CD14-positive monocyte (primary cell): ENCODE results near the gene PCDHGA11. TPM values are rescaled to one million over a fixed set of nuclear protein-coding genes. Genes with fewer than 3 reads are reported as not detected.

Experiments
- DNase-seq, 3 donors: peaks; one replicate each; pipeline ENCODE4 v3.0.0-alpha.2; 2011 to 2022
- H2AFZ ChIP-seq: 2 replicates; pipeline ENCODE4 v1.6.0; 2012; ENCODE audit warnings: mild to moderate bottlenecking, low read depth, low read length, inconsistent platforms; ENCODE audit not compliant: insufficient read depth, poor library complexity, severe bottlenecking
- H3K27ac ChIP-seq, 2 donors: 1 replicate in 1 of 2; 2 replicates in 1 of 2; pipeline ENCODE4 v1.5.1; 2012 to 2013; ENCODE audit warnings: low read length in 2 of 2, control low read depth in 1 of 2, inconsistent platforms in 1 of 2, low read depth in 1 of 2, mild to moderate bottlenecking in 1 of 2
- H3K27me3 ChIP-seq, 2 donors: one replicate each; pipeline versions ENCODE4 v1.6.0 to v1.6.1; 2011 to 2013; ENCODE audit warnings: low read length in 2 of 2; ENCODE audit not compliant: control insufficient read depth in 2 of 2, insufficient read depth in 2 of 2
- H3K36me3 ChIP-seq, 2 donors: replicated peaks in 1 of 2; 1 replicate in 1 of 2; 2 replicates in 1 of 2; pipeline versions ENCODE4 v1.5.1 to v1.6.1; 2012 to 2013; ENCODE audit warnings: low read length in 2 of 2, control low read depth in 1 of 2, inconsistent platforms in 1 of 2, mild to moderate bottlenecking in 1 of 2; ENCODE audit not compliant: insufficient read depth in 2 of 2, control insufficient read depth in 1 of 2
- H3K4me1 ChIP-seq, 2 donors: 1 replicate in 1 of 2; 2 replicates in 1 of 2; pipeline versions ENCODE4 v1.5.1 to v1.6.1; 2012 to 2013; ENCODE audit warnings: low read length in 2 of 2, control low read depth in 1 of 2, inconsistent platforms in 1 of 2, mild to moderate bottlenecking in 1 of 2, moderate library complexity in 1 of 2; ENCODE audit not compliant: insufficient read depth in 2 of 2, control insufficient read depth in 1 of 2
- H3K4me2 ChIP-seq: replicated peaks from 2 replicates; pipeline ENCODE3; 2012; ENCODE audit warnings: low read length, moderate library complexity, mild to moderate bottlenecking; ENCODE audit not compliant: poor library complexity, severe bottlenecking; ENCODE audit errors: extremely low read depth
- H3K4me3 ChIP-seq, 3 experiments: fragments of 200-600 bp in 1 of 3; sonication (generic) in 1 of 3; replicated peaks in 1 of 3; 1 replicate in 2 of 3; 2 replicates in 1 of 3; pipeline ENCODE4 v1.5.1; 2011 to 2013; ENCODE audit warnings: low read length in 3 of 3, mild to moderate bottlenecking in 3 of 3, control low read depth in 2 of 3, low read depth in 2 of 3, inconsistent platforms in 1 of 3, moderate library complexity in 1 of 3
- H3K79me2 ChIP-seq: 2 replicates; pipeline ENCODE4 v1.6.0; 2012; ENCODE audit warnings: mild to moderate bottlenecking, control low read depth, inconsistent platforms, low read length, moderate library complexity; ENCODE audit not compliant: insufficient read depth
- H3K9ac ChIP-seq: 2 replicates; pipeline ENCODE4 v1.6.0; 2017; ENCODE audit warnings: low read length, mild to moderate bottlenecking; ENCODE audit not compliant: insufficient read depth, poor library complexity, severe bottlenecking
- H3K9me3 ChIP-seq, 2 donors: replicated peaks in 1 of 2; 1 replicate in 1 of 2; 2 replicates in 1 of 2; pipeline versions ENCODE4 v1.5.1 to v1.6.1; 2012 to 2013; ENCODE audit warnings: low read length in 2 of 2, control low read depth in 1 of 2; ENCODE audit not compliant: control insufficient read depth in 1 of 2, insufficient read depth in 1 of 2
- H4K20me1 ChIP-seq: 2 replicates; pipeline ENCODE4 v1.6.0; 2012; ENCODE audit warnings: mild to moderate bottlenecking, low read length, control low read depth, moderate library complexity; ENCODE audit not compliant: insufficient read depth
- H3K27ac Mint-ChIP-seq, 7 donors: one replicate each; pipeline ENCODE4 v1.8.0; 2020; ENCODE audit warnings: mild to moderate bottlenecking in 7 of 7, mixed read lengths in 7 of 7, moderate library complexity in 6 of 7, inconsistent platforms in 2 of 7
- H3K27me3 Mint-ChIP-seq, 3 donors: one replicate each; pipeline ENCODE4 v1.8.0; 2021 to 2022; ENCODE audit warnings: low read depth in 3 of 3, mild to moderate bottlenecking in 3 of 3, mixed read lengths in 3 of 3, moderate library complexity in 3 of 3, inconsistent platforms in 1 of 3
- H3K36me3 Mint-ChIP-seq, 2 donors: one replicate each; pipeline ENCODE4 v1.8.0; 2020; ENCODE audit warnings: mixed read lengths in 2 of 2, inconsistent platforms in 1 of 2, mild to moderate bottlenecking in 1 of 2
- H3K4me1 Mint-ChIP-seq: one replicate; pipeline ENCODE4 v1.8.0; 2020; ENCODE audit warnings: mild to moderate bottlenecking, mixed read lengths
- H3K4me3 Mint-ChIP-seq, 2 donors: one replicate each; pipeline ENCODE4 v1.8.0; 2020; ENCODE audit warnings: mild to moderate bottlenecking in 2 of 2, mixed read lengths in 2 of 2, moderate library complexity in 1 of 2
- H3K9me3 Mint-ChIP-seq, 7 donors: one replicate each; pipeline ENCODE4 v1.8.0; 2020 to 2022; ENCODE audit warnings: mixed read lengths in 7 of 7, mild to moderate bottlenecking in 6 of 7, moderate library complexity in 6 of 7, inconsistent platforms in 2 of 7
- WGBS: methylation state at CpG from one replicate; pipeline ENCODE4 v1.1.5; 2013; ENCODE audit warnings: missing lambda C conversion rate; ENCODE audit not compliant: insufficient coverage; 5-methylcytosine and 5-hydroxymethylcytosine counted together
- intact Hi-C, 2 donors: fragments of 100-400 bp; cut with micrococcal nuclease; formaldehyde crosslinking; loops; one replicate each; pipeline versions ENCODE4 v1.15.0 to v1.15.1; 2023
- polyA plus RNA-seq, 3 donors: library from polyadenylated mRNA; depleted of rRNA in 1 of 3; unstranded in 2 of 3; stranded (reverse) in 1 of 3; fragments of 300-500 nt in 2 of 3; fragments of >200 nt in 1 of 3; fragmentation: Illumina TruSeq in 2 of 3; gene quantifications; 1 replicate in 2 of 3; 2 replicates in 1 of 3; pipeline ENCODE4 v1.2.3, GENCODE V29; 2012 to 2021
- TF ChIP-seq, protein P1 (sequence below): fragments of 200-600 bp; IDR thresholded peaks from one replicate; pipeline ENCODE4 v1.8.0; 2022; ENCODE audit warnings: antibody characterized with exemption, mild to moderate bottlenecking

PCDHGA11 gene
- polyA plus RNA-seq, 3 donors: not detected

- Mint-ChIP-seq H3K9me3 (peaks cover 28 to 76% (median 62%) of the 10 kb centered on the region in 7 donors), H3K4me3 (peak overlapping the region in 1 of 2 donors; percentile 73), H3K27me3 (peaks cover 70 to 85% (median 83%) of the 10 kb centered on the region in 3 donors), H3K4me1 (peaks cover 9% of the 10 kb centered on the region), H3K27ac (no peak overlapping the region), H3K36me3 (peaks cover 9% of the 10 kb centered on the region in 2 donors)
- DNase-seq: no peak
- no peak overlapping the region for H3K9ac ChIP-seq
- peaks cover 41 to 83% of the 10 kb centered on the region in 2 donors for H3K9me3 ChIP-seq
- no peaks in the 10 kb centered on the region for H3K79me2 ChIP-seq
- H3K36me3 ChIP-seq: no peaks in the 10 kb centered on the region
- peaks cover 61 to 97% of the 10 kb centered on the region in 2 donors for H3K27me3 ChIP-seq
- TF ChIP-seq, protein P1, sequence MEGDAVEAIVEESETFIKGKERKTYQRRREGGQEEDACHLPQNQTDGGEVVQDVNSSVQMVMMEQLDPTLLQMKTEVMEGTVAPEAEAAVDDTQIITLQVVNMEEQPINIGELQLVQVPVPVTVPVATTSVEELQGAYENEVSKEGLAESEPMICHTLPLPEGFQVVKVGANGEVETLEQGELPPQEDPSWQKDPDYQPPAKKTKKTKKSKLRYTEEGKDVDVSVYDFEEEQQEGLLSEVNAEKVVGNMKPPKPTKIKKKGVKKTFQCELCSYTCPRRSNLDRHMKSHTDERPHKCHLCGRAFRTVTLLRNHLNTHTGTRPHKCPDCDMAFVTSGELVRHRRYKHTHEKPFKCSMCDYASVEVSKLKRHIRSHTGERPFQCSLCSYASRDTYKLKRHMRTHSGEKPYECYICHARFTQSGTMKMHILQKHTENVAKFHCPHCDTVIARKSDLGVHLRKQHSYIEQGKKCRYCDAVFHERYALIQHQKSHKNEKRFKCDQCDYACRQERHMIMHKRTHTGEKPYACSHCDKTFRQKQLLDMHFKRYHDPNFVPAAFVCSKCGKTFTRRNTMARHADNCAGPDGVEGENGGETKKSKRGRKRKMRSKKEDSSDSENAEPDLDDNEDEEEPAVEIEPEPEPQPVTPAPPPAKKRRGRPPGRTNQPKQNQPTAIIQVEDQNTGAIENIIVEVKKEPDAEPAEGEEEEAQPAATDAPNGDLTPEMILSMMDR: no peak
- H3K4me1 ChIP-seq: peaks cover 0 to 3% of the 10 kb centered on the region in 2 donors
- H3K4me2 ChIP-seq: no peak overlapping the region
- H3K27ac ChIP-seq: no peak overlapping the region
- 31% methylated on average over 59 of the region's 61 CpGs for WGBS
- H2AFZ ChIP-seq: no peak overlapping the region
- intact Hi-C loops: no loop called here
- no peaks in the 10 kb centered on the region for H4K20me1 ChIP-seq
- H3K4me3 ChIP-seq: no peak overlapping the region
These were observed 21.1 kb upstream of the PCDHGA11 start for GRCh38 chr5:141399555-141400258.

DNA sequence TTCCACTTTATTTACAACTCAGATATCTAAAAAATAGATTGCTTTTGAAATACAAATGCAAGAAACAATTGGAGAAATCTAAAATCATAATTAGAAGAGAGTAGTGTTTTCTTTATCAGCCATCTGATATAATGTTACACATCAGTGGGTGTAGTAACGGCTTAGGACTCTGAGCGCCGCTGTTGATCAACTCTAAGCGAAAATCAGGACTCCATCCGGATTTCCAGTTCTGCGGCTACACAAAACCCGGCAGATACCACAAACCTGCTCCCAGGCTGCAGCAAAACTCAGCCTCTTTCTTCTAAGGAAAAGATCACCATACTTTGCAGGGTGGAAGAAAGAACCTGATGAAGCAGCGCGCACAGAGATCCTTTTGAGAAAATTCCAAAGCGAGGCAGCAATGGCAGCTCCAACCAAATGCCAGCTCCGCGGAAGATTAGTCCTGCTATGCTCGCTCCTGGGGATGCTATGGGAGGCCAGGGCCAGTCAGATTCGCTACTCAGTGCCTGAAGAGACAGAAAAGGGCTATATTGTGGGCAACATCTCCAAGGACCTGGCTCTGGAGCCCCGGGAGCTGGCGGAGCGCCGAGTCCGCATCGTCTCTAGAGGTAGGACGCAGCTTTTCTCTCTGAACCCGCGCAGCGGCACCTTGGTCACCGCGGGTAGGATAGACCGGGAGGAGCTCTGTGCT lies 18.2 kb upstream of the PCDHGA11 start, which contains the start of gene PCDHGA9:
Gene PCDHGA9, plus strand, starts transcription at position 226 of the 691 bp plus-strand sequence. Its CDS starts 175 bp downstream, at position 401.
- intact Hi-C loops: no loop called here
- 17% methylated on average over 25 of the region's 27 CpGs for WGBS
- H3K9me3 Mint-ChIP-seq: peaks cover 26 to 70% (median 55%) of the 10 kb centered on the region in 7 donors

More for the DNA sequence above, 18.2 kb upstream of the PCDHGA11 start, which contains the start of gene PCDHGA9:
- peaks cover 10 to 11% of the 10 kb centered on the region in 2 donors for H3K36me3 Mint-ChIP-seq
- H4K20me1 ChIP-seq: no peaks in the 10 kb centered on the region
- DNase-seq: peak in 1 of 3 donors; percentile 8
- peak within 1 kb of the TSS; percentile 61 to 82 for H3K4me3 Mint-ChIP-seq
- H3K27ac Mint-ChIP-seq: peak within 1 kb of the TSS in 1 of 7 donors; percentile 24
- H3K27me3 Mint-ChIP-seq: peaks cover 66 to 85% (median 83%) of the 10 kb centered on the region in 3 donors
- no peaks in the 10 kb centered on the region for H3K36me3 ChIP-seq
- H3K27ac ChIP-seq: no peak within 1 kb of the TSS
- H2AFZ ChIP-seq: peak within 1 kb of the TSS; percentile 17
- H3K79me2 ChIP-seq: no peaks in the 10 kb centered on the region
- peak within 1 kb of the TSS; percentile 4 for H3K4me2 ChIP-seq
- H3K9ac ChIP-seq: no peak within 1 kb of the TSS
- H3K4me1 ChIP-seq: peaks cover 0 to 3% of the 10 kb centered on the region in 2 donors
- H3K4me1 Mint-ChIP-seq: peaks cover 9% of the 10 kb centered on the region
- peaks cover 35 to 67% of the 10 kb centered on the region in 2 donors for H3K9me3 ChIP-seq
- TF ChIP-seq, protein P1: peak; percentile 70
- H3K27me3 ChIP-seq: peaks cover 67 to 95% of the 10 kb centered on the region in 2 donors
- H3K4me3 ChIP-seq: no peak within 1 kb of the TSS
